Measurements from ENCODE around the gene TMEM138.

DNA sequence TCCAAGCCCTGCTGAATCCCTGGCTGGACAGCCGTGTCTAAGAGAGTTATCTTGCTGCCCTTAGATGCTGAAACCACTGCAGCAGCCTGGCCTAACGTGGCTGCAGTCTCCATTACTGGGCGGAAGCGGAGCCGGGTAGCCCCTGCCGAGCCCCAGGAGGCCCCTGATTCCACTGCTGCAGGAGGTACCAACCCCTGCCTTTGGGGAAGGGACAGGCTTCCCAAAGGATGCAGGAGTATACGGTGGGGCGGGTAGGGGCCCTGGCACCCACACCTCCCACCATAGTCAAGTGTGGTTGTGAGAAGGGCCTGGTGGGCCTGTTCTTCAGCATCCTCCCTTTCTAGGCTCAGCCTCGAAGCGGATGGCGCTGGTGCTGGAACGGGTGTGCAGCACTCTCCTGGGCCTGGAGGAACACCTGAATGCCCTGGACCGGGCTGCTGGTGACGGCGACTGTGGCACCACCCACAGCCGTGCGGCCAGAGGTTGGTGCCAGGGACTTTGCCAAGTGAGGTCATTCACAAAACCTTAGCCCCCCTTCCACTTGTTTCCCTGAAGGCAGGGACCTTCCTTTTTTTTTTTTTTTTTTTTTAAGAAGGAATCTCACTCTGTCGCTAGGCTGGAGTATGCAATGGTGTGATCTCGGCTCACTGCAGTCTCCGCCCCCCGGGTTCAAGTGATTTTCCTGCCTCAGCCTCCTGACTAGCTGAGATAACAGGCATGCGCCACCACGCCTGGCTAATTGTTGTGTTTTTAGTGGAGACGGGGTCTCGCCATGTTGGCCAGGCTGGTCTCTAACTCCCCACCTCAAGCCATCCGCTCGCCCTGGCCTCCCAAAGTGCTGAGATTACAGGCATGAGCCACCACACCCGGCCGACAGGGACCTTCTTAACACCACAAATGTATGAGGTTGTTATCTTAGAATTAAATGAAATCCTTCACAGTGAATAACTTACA is 18.1 kb upstream of the TMEM138 start:
- TF ChIP-seq POLR2A (IDR thresholded peaks at IDR 0.05) (no peak), CTCF (IDR thresholded peaks at IDR 0.05) (no peak)
